ENCODE data around the gene DDX51. TPM values are rescaled to one million over a fixed set of nuclear protein-coding genes. Genes with fewer than 3 reads are reported as not detected.

DDX51 gene
- total and polyA plus RNA-seq, 2 experiments from 2014 or later: 12.4 to 18.3 TPM

- H3K9me3 Mint-ChIP-seq: no peaks in the 10 kb centered on the region
- 0 out of 2 replicates have a peak, but pooled peaks cover 3% of the 10 kb centered on the region for H3K79me2 ChIP-seq (replicated peaks; ENCODE audit: insufficient read depth)
- 0 out of 2 replicates have a peak, but pooled peaks cover 3% of the 10 kb centered on the region for H4K20me1 ChIP-seq (replicated peaks; ENCODE audit: insufficient read depth)
- no peak overlapping the region for H3K4me2 ChIP-seq
- DNase-seq (ENCODE audit: low spot score) (peak; percentile 72), ATAC-seq (peak; percentile 80)
- H3F3A ChIP-seq (replicated peaks; ENCODE audit: low read depth): no peaks in the 10 kb centered on the region
- TF ChIP-seq REST (IDR thresholded peaks at IDR 0.05; ENCODE audit: unreplicated experiment): no peak
- no peak for TF ChIP-seq STAT1 (IDR thresholded peaks at IDR 0.05; ENCODE audit: unreplicated experiment)
- TF ChIP-seq EZH2phosphoT487 (IDR thresholded peaks at IDR 0.05; ENCODE audit: unreplicated experiment): no peak
- H3K4me1 Mint-ChIP-seq: peaks cover 17% of the 10 kb centered on the region
- H3K9me2 ChIP-seq (ENCODE audit: insufficient read depth): no peaks in the 10 kb centered on the region
- H3K4me3 Mint-ChIP-seq: no peak overlapping the region
- no peaks in the 10 kb centered on the region for H3K27me3 ChIP-seq (ENCODE audit: insufficient read depth)
- no peak overlapping the region for H3K4me3 ChIP-seq
- no peak overlapping the region for H2AFZ ChIP-seq
- peak overlapping the region; percentile 46; the same call in 1 of the 2 replicates for H3K27ac ChIP-seq (ENCODE audit: low read depth)
- 0 out of 2 replicates have a peak, but pooled peaks cover 6% of the 10 kb centered on the region for H3K36me3 ChIP-seq (ENCODE audit: insufficient read depth)
- H3K4me1 ChIP-seq (ENCODE audit: insufficient read depth): no peaks in the 10 kb centered on the region
- peaks cover 32% of the 10 kb centered on the region for H3K36me3 Mint-ChIP-seq (ENCODE audit: low read depth)
- H3K27ac Mint-ChIP-seq: peak overlapping the region; percentile 80; the same call in 1 of the 2 replicates
- H3K27me3 Mint-ChIP-seq (ENCODE audit: insufficient read depth, low read depth, poor library complexity): peaks cover 9% of the 10 kb centered on the region
These were observed 35.8 kb downstream of the DDX51 start for GRCh38 chr12:132108211-132108832.

- Histone ChIP-seq H2AFZ (no peak overlapping the region), H3K4me1 (ENCODE audit: insufficient read depth) (no peaks in the 10 kb centered on the region), H3K4me2 (no peak overlapping the region), H3K27me3 (ENCODE audit: insufficient read depth) (no peaks in the 10 kb centered on the region), H4K20me1 (replicated peaks; ENCODE audit: insufficient read depth) (peaks cover 5% of the 10 kb centered on the region; the same call in 1 of the 2 replicates), H3F3A (replicated peaks; ENCODE audit: low read depth) (no peaks in the 10 kb centered on the region), H3K36me3 (ENCODE audit: insufficient read depth) (0 out of 2 replicates have a peak, but pooled peaks cover 6% of the 10 kb centered on the region), H3K79me2 (replicated peaks; ENCODE audit: insufficient read depth) (0 out of 2 replicates have a peak, but pooled peaks cover 3% of the 10 kb centered on the region), H3K4me3 (no peak overlapping the region), H3K27ac (ENCODE audit: low read depth) (no peak overlapping the region), H3K9me2 (ENCODE audit: insufficient read depth) (no peaks in the 10 kb centered on the region)
- ATAC-seq (no peak), DNase-seq (ENCODE audit: low spot score) (no peak)
- H3K4me3 Mint-ChIP-seq: no peak overlapping the region
- peaks cover 29% of the 10 kb centered on the region for H3K36me3 Mint-ChIP-seq (ENCODE audit: low read depth)
- TF ChIP-seq EZH2phosphoT487 (IDR thresholded peaks at IDR 0.05; ENCODE audit: unreplicated experiment) (no peak), REST (IDR thresholded peaks at IDR 0.05; ENCODE audit: unreplicated experiment) (no peak), JUNB (IDR thresholded peaks at IDR 0.05; ENCODE audit: unreplicated experiment) (no peak), ZNF462 (CRISPR knock-in tag; IDR thresholded peaks at IDR 0.05) (no peak), NANOG (IDR thresholded peaks at IDR 0.05; ENCODE audit: borderline replicate concordance) (no peak), ZNF114 (CRISPR knock-in tag; IDR thresholded peaks at IDR 0.05) (no peak)
- H3K4me1 Mint-ChIP-seq: peaks cover 22% of the 10 kb centered on the region
- no peak overlapping the region for H3K27ac Mint-ChIP-seq
- no peaks in the 10 kb centered on the region for H3K9me3 Mint-ChIP-seq
- H3K27me3 Mint-ChIP-seq (ENCODE audit: insufficient read depth, low read depth, poor library complexity): peaks cover 8% of the 10 kb centered on the region
These were observed 37.2 kb downstream of the DDX51 start for GRCh38 chr12:132106921-132107320.

Measured in GM23338 (cell line).